OCI-LY1 (cell line): Measurements from ENCODE around the gene RBM44.
A peak's percentile ranks its signal among the peaks of the same experiment; 100 is the strongest.

Source experiments
- CTCF ChIP-seq: fragments of 200-600 bp; sonication (generic), shearing (Covaris generic); IDR thresholded peaks from 2 replicates; pipeline ENCODE4 v1.5.1; 2017; ENCODE audit warnings: mild to moderate bottlenecking, antibody characterized with exemption, low read length, moderate library complexity, mixed read lengths
- EZH2 ChIP-seq: fragments of 200-600 bp; sonication (generic), shearing (Covaris generic); IDR thresholded peaks from 2 replicates; pipeline ENCODE4 v1.8.0; 2017; ENCODE audit warnings: borderline replicate concordance, mixed run types, mild to moderate bottlenecking, antibody characterized with exemption, low read length, moderate library complexity, mixed read lengths

- TF ChIP-seq CTCF (peak; percentile 81), EZH2 (no peak)
These were observed 23.6 kb upstream of the RBM44 start for GRCh38 chr2:237774811-237775553.
